Ovary (tissue), 9 donors: ENCODE data around the gene POU2F3. TPM values are rescaled to one million over a fixed set of nuclear protein-coding genes. Genes with fewer than 3 reads are reported as not detected.

ENCODE experiments used
- DNase-seq, 5 donors: peaks; one replicate each; pipeline ENCODE4 v3.0.0-alpha.2; 2019 to 2020
- H3K27ac ChIP-seq, 2 donors: fragments of 200-600 bp; one replicate each; pipeline versions ENCODE4 v1.5.1 to v1.8.0; 2019 to 2022
- H3K27me3 ChIP-seq: fragments of 200-600 bp; one replicate; pipeline ENCODE4 v1.8.0; 2022
- H3K36me3 ChIP-seq: fragments of 200-600 bp; sonication (generic); one replicate; pipeline ENCODE4 v1.5.1; 2019
- H3K4me1 ChIP-seq: one replicate; pipeline ENCODE4 v1.8.1; 2013; ENCODE audit warnings: mild to moderate bottlenecking, moderate library complexity; ENCODE audit not compliant: insufficient read depth
- H3K4me3 ChIP-seq: fragments of 200-600 bp; sonication (generic); one replicate; pipeline ENCODE4 v1.5.1; 2017
- H3K9me3 ChIP-seq, 2 donors: fragments of 200-600 bp in 1 of 2; sonication (generic) in 1 of 2; one replicate each; pipeline versions ENCODE4 v1.5.1 to v1.8.1; 2013 to 2019; ENCODE audit warnings: mild to moderate bottlenecking in 1 of 2, moderate library complexity in 1 of 2
- EP300 ChIP-seq: sonication (generic); formaldehyde crosslinking; IDR thresholded peaks from one replicate; pipeline ENCODE4 v1.6.1; 2017; ENCODE audit warnings: antibody characterized with exemption
- POLR2A ChIP-seq: fragments of 450-650 bp; IDR thresholded peaks from one replicate; pipeline ENCODE4 v1.6.1; 2017; ENCODE audit warnings: antibody characterized with exemption, mild to moderate bottlenecking, moderate library complexity
- WGBS, 3 donors: extraction: QIAGEN DNeasy Blood & Tissue Kit in 1 of 3; methylation state at CpG; one replicate each; pipeline versions ENCODE4 v1.1.5 to v1.1.7; 2013 to 2017; 5-methylcytosine and 5-hydroxymethylcytosine counted together
- intact Hi-C, 4 donors: fragments of 100-400 bp; cut with DNase I; formaldehyde crosslinking; loops; one replicate each; pipeline versions ENCODE4 v1.11.0 to v1.15.1; 2022 to 2023
- polyA plus RNA-seq, 2 donors: library from polyadenylated mRNA; stranded (reverse); fragments of 200-250 nt in 1 of 2; fragments of 350-450 nt in 1 of 2; fragmentation: Illumina TruSeq in 1 of 2; extraction: RNeasy Lipid Tissue Mini Kit (QIAGEN cat#74804) in 1 of 2; gene quantifications; one replicate each; pipeline ENCODE4 v1.2.3, GENCODE V29; 2013 to 2014
- total RNA-seq, 7 donors: library from RNA; depleted of rRNA in 2 of 7; stranded (reverse); fragments of >200 nt in 2 of 7; fragmentation: NEBNext Ultra II Directional in 3 of 7; extraction: Animal tissue kit (Norgen Biotek cat#: 25700) in 3 of 7; gene quantifications; one replicate each; pipeline versions ENCODE4 v1.1.0 to v1.2.4, GENCODE V29; 2016 to 2023
- TF ChIP-seq, protein P1 (sequence below), 3 donors: fragments of 450-650 bp in 2 of 3; fragments of 200-600 bp in 1 of 3; IDR thresholded peaks; one replicate each; pipeline versions ENCODE4 v1.5.1 to v1.8.0; 2016 to 2022; ENCODE audit warnings: antibody characterized with exemption in 3 of 3, mild to moderate bottlenecking in 1 of 3
- donor health status: DM: no; HTN: no; CAD: no; lungs with moderate emphysema.
- donor health status: DM: no; HTN: no; CAD: no.
- donor health status: Bipolar disorder and iron deficiency.
- donor health status: DM: yes; HTN: yes; CAD: no.
- donor health status: DM: no; HTN: no; CAD: no.
- donor health status: DM: yes; HTN: yes; CAD: no.

Gene POU2F3
- total and polyA plus RNA-seq, 9 donors = 0.05 to 1.0 (median 0.22) TPM; not detected in 2

DNA sequence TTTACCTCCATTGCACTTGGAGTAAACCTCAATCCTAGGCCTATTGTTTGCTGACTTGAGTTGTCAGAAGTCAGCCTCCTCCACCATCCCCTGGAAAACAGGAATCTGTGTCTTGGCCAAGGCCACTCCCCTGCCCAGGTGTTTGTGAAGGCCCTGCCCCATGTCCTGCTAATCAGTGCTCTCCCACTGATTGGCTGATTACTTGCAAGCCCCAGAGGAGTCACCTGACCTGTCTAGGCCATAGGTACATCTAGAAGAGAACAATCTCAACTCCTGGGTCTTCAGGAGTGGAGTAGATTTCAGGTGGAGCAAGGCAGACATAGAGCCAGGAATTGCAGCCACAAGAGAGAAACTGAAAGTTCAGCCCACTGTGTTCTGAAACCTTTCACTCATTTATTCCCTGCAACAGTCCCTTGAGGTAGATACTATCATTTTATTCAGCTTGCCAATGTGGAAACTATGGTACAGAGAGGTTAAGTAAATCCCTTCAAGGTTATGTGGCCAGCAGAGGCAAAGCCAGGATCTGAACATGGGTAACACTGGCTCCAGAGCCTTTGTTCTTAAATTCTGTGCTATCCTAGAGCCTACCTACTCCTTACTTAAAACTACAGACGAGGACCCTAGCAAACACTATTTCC is 18.7 kb upstream of the POU2F3 start:
- Histone ChIP-seq H3K36me3 (no peaks in the 10 kb centered on the region), H3K9me3 (no peaks in the 10 kb centered on the region), H3K4me1 (peaks cover 29% of the 10 kb centered on the region), H3K27ac (no peak overlapping the region), H3K27me3 (no peaks in the 10 kb centered on the region), H3K4me3 (no peak overlapping the region)
- TF ChIP-seq, protein P1, sequence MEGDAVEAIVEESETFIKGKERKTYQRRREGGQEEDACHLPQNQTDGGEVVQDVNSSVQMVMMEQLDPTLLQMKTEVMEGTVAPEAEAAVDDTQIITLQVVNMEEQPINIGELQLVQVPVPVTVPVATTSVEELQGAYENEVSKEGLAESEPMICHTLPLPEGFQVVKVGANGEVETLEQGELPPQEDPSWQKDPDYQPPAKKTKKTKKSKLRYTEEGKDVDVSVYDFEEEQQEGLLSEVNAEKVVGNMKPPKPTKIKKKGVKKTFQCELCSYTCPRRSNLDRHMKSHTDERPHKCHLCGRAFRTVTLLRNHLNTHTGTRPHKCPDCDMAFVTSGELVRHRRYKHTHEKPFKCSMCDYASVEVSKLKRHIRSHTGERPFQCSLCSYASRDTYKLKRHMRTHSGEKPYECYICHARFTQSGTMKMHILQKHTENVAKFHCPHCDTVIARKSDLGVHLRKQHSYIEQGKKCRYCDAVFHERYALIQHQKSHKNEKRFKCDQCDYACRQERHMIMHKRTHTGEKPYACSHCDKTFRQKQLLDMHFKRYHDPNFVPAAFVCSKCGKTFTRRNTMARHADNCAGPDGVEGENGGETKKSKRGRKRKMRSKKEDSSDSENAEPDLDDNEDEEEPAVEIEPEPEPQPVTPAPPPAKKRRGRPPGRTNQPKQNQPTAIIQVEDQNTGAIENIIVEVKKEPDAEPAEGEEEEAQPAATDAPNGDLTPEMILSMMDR (IDR thresholded peaks at IDR 0.05) = no peak
- no peak for TF ChIP-seq EP300
- no peak for TF ChIP-seq POLR2A
- 90 to 94% (median 94%) methylated on average over 1 of the region's 1 CpG for WGBS, 3 donors
- no peak for DNase-seq
- intact Hi-C loops = no loop called here

DNA sequence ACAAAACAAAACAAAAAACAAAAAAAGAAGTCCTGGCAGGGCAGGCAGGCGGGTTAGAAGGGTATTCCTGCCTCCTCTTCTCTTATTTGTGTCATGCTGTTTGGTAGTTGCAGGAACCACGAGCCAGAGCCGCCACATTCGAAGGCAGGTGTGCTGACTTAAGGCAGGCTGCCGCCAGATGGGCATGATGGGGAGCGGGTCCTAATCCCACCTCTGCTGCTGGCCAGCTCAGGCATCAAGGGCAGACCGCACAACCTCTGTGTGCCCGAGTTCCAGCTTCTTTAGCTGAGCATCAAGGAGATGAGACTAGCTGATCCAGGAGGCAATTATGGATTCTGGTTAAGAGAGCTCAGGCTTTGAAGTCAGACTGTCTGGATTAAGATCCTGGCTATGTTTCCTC is 17.0 kb upstream of the POU2F3 start:
- WGBS, 3 donors = 85 to 91% (median 87%) methylated on average over 8 of the region's 8 CpGs
- H3K27me3 ChIP-seq = no peaks in the 10 kb centered on the region
- no peak overlapping the region for H3K4me3 ChIP-seq
- no peak overlapping the region for H3K27ac ChIP-seq
- H3K36me3 ChIP-seq = no peaks in the 10 kb centered on the region
- no peak for DNase-seq
- TF ChIP-seq, protein P1 (IDR thresholded peaks at IDR 0.05) = no peak
- TF ChIP-seq POLR2A = no peak
- TF ChIP-seq EP300 = no peak
- intact Hi-C loops = no loop called here
- H3K9me3 ChIP-seq = no peaks in the 10 kb centered on the region
- peaks cover 26% of the 10 kb centered on the region for H3K4me1 ChIP-seq

DNA sequence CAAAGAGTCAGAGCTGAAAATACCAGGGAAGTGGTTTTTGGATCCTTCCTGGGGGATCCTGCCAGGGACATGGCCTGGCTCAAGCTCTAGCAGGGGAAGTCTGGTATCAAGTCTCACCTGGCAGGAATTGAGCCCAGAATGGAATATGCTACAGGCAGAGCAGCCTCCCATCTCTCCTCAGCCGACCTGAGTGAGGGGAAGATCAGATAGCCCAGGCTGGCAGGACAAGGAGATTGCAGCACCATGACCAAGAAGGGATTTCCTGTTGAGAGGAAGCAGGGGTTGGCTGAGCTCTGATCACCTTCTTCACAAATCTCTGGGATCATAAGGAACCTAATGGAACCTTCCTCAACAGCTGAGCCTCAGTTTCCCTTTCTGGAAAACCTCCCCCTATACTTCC is 16.1 kb upstream of the POU2F3 start:
- no peaks in the 10 kb centered on the region for H3K9me3 ChIP-seq
- intact Hi-C loops = no loop called here
- TF ChIP-seq POLR2A (no peak), EP300 (no peak)
- TF ChIP-seq, protein P1 (IDR thresholded peaks at IDR 0.05) = no peak
- no peak for DNase-seq
- H3K27ac ChIP-seq = no peak overlapping the region
- WGBS, 3 donors = 21 to 50% (median 21%) methylated on average over 1 of the region's 1 CpG
- peaks cover 17% of the 10 kb centered on the region for H3K4me1 ChIP-seq
- no peaks in the 10 kb centered on the region for H3K36me3 ChIP-seq
- no peak overlapping the region for H3K4me3 ChIP-seq
- no peaks in the 10 kb centered on the region for H3K27me3 ChIP-seq

DNA sequence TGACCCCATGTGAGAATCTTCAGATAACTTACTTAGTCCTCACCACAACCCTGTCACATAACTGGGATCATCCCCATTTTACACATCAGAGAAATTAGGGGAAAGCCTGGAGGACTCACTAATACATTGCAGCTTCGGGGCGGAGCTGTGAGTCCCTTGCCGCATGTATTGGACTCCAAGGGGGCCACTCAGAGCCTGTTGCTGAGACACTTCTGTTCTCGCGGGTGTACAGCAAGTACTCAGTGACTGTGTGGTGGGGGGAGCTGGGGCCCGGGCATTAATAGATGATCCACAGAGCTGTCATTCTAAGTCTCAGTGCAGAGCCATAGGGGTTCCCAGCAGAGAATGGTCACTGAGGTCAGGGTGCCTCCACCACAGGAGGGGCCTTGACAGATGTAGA is 15.6 kb upstream of the POU2F3 start:
- no peak for DNase-seq
- WGBS, 3 donors = 66 to 75% (median 67%) methylated on average over 6 of the region's 6 CpGs
- intact Hi-C loops = no loop called here
- Histone ChIP-seq H3K27ac (peak overlapping the region in 1 of 2 donors; percentile 44), H3K9me3 (no peaks in the 10 kb centered on the region), H3K4me3 (no peak overlapping the region), H3K4me1 (peaks cover 11% of the 10 kb centered on the region), H3K36me3 (no peaks in the 10 kb centered on the region), H3K27me3 (no peaks in the 10 kb centered on the region)
- TF ChIP-seq, protein P1 (IDR thresholded peaks at IDR 0.05) = no peak
- TF ChIP-seq POLR2A (no peak), EP300 (no peak)
